Right atrium auricular region (tissue), 2 donors: ENCODE measurements around the gene CALM3. TPM values are rescaled to one million over a fixed set of nuclear protein-coding genes. Genes with fewer than 3 reads are reported as not detected.
A peak's percentile ranks its signal among the peaks of the same experiment; 100 is the strongest.
"Not testable (repeated sequence)": the region's sequence is repeated elsewhere in the genome, so short reads cannot be mapped to it uniquely, and the experiment has no call there.

Experiments
- DNase-seq: peaks from one replicate; pipeline ENCODE4 v3.0.0-alpha.2; 2019; ENCODE audit warnings: low spot score
- H3K27ac ChIP-seq, 2 donors: fragments of 200-600 bp; sonication (generic); 1 replicate in 1 of 2; 2 replicates in 1 of 2; pipeline ENCODE4 v1.5.1; 2016 to 2019
- H3K27me3 ChIP-seq, 2 donors: fragments of 200-600 bp; sonication (generic); one replicate each; pipeline versions ENCODE4 v1.5.1 to v1.6.0; 2017 to 2019
- H3K36me3 ChIP-seq: fragments of 200-600 bp; sonication (generic); one replicate; pipeline ENCODE4 v1.5.1; 2016
- H3K4me1 ChIP-seq, 2 donors: fragments of 200-600 bp; sonication (generic); one replicate each; pipeline versions ENCODE4 v1.5.1 to v1.6.0; 2017 to 2019
- H3K4me3 ChIP-seq, 2 donors: fragments of 200-600 bp; sonication (generic); 1 replicate in 1 of 2; 2 replicates in 1 of 2; pipeline ENCODE4 v1.5.1; 2017 to 2019; ENCODE audit warnings: mild to moderate bottlenecking in 1 of 2, moderate library complexity in 1 of 2
- H3K9me3 ChIP-seq, 2 donors: fragments of 200-600 bp; sonication (generic); one replicate each; pipeline ENCODE4 v1.5.1; 2019
- total RNA-seq, 2 donors: library from RNA; depleted of rRNA; stranded (reverse); fragments of >200 nt; gene quantifications; one replicate each; pipeline ENCODE4 v1.1.0, GENCODE V29; 2016
- TF ChIP-seq, protein P1 (sequence below), 2 donors: fragments of 200-600 bp; sonication (generic); IDR thresholded peaks; one replicate each; pipeline ENCODE4 v1.5.1; 2019; ENCODE audit warnings: antibody characterized with exemption in 2 of 2

CALM3 gene
- total RNA-seq, 2 donors from 2014 or later: 210 to 296 TPM

DNA sequence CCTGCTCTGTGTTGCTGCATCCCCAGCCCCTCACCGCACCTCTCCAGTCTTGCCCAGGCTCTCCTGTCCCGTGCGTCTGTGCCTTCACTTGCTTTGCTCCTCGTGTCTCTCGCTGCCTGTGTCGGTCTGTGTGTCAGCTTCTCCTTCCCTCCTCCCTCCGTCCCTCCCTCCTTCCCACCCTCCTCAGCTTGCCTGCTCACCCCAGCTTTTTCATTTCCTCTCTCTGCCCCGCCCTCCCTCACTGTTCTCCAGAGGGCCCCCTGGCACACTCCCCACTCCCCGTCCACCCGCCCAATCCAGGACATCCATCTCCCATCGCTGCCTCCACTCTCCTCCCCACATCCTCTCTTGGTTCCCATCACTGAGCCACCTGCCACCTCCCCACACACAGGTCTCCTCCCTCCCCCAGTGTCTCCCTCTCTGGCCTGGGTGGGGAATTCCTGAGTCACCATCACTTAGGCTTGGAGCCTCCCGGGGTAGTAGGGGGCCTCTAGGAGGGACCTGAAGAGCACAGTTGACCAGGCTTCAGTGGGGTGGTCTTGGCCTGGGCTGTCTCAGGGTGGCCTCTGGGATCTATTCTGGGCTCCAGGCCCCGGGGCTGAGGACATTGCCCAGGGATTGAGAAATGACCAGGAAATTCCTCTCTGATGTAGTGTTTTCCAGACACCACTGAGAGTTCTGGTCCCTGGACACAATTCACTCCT, 24.0 kb downstream of the CALM3 start, which contains the start of gene PTGIR:
PTGIR (minus strand) TSS at position 132 of the 704 bp plus-strand sequence. CDS start 864 bp downstream, outside the sequence.
- H3K27ac ChIP-seq: peak within 1 kb of the TSS; percentile 72 to 83
- TF ChIP-seq, protein P1, sequence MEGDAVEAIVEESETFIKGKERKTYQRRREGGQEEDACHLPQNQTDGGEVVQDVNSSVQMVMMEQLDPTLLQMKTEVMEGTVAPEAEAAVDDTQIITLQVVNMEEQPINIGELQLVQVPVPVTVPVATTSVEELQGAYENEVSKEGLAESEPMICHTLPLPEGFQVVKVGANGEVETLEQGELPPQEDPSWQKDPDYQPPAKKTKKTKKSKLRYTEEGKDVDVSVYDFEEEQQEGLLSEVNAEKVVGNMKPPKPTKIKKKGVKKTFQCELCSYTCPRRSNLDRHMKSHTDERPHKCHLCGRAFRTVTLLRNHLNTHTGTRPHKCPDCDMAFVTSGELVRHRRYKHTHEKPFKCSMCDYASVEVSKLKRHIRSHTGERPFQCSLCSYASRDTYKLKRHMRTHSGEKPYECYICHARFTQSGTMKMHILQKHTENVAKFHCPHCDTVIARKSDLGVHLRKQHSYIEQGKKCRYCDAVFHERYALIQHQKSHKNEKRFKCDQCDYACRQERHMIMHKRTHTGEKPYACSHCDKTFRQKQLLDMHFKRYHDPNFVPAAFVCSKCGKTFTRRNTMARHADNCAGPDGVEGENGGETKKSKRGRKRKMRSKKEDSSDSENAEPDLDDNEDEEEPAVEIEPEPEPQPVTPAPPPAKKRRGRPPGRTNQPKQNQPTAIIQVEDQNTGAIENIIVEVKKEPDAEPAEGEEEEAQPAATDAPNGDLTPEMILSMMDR (IDR thresholded peaks at IDR 0.05): no peak
- H3K27me3 ChIP-seq: no peaks in the 10 kb centered on the region
- peaks cover 0 to 70% of the 10 kb centered on the region in 2 donors for H3K4me1 ChIP-seq
- peak within 1 kb of the TSS; percentile 33 to 38 for H3K4me3 ChIP-seq
- no peaks in the 10 kb centered on the region for H3K36me3 ChIP-seq
- DNase-seq: peak; percentile 92
- no peaks in the 10 kb centered on the region for H3K9me3 ChIP-seq

DNA sequence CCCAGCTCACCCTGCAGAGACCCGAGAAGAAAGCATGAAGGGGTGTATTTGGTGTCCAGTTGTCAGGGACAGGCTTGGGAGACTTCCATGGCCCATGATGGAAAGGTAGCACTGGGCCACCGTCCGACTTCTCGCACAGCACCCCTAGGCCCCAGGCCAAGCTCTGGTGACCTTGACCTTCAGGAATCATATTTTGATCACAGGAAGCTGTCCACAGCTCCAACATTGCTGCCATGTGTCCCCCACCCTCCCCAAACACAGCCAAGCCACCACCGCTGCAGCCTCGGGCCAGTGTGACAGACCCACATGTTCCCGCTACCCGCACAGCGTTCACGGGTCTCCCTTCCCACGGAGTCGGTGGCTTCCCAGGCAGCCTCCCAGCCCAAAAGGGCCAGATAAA, 24.6 kb downstream of the CALM3 start:
- H3K27ac ChIP-seq: peak overlapping the region; percentile 72 to 83
- DNase-seq: no peak
- no peaks in the 10 kb centered on the region for H3K9me3 ChIP-seq
- TF ChIP-seq, protein P1 (IDR thresholded peaks at IDR 0.05): no peak
- H3K27me3 ChIP-seq: no peaks in the 10 kb centered on the region
- H3K36me3 ChIP-seq: no peaks in the 10 kb centered on the region
- peaks cover 0 to 68% of the 10 kb centered on the region in 2 donors for H3K4me1 ChIP-seq
- no peak overlapping the region for H3K4me3 ChIP-seq

DNA sequence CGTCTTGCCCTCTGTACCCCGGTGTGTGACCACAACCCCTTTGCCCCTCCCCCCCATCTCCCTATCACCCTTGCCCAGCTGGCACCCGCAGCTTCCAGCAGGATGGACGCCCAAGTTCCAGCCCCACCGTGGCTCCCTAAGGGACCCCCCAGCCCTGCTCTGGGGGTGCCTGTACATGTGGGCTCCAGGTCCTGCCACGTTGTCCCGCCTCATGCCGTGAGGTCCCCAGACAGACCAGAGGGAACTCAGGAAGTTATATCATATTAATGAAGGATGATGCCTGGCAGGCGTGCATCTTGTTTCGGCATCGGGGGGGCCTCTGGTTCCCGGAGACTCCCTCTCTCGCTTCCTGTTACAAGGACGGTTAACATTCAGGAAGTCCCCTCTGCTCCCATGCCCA, 25.3 kb downstream of the CALM3 start:
- H3K27ac ChIP-seq: peak overlapping the region; percentile 72 to 83
- H3K4me3 ChIP-seq: no peak overlapping the region
- peaks cover 0 to 68% of the 10 kb centered on the region in 2 donors for H3K4me1 ChIP-seq
- no peaks in the 10 kb centered on the region for H3K9me3 ChIP-seq
- H3K36me3 ChIP-seq: no peaks in the 10 kb centered on the region
- no peaks in the 10 kb centered on the region for H3K27me3 ChIP-seq
- TF ChIP-seq, protein P1 (IDR thresholded peaks at IDR 0.05): no peak
- no peak for DNase-seq

DNA sequence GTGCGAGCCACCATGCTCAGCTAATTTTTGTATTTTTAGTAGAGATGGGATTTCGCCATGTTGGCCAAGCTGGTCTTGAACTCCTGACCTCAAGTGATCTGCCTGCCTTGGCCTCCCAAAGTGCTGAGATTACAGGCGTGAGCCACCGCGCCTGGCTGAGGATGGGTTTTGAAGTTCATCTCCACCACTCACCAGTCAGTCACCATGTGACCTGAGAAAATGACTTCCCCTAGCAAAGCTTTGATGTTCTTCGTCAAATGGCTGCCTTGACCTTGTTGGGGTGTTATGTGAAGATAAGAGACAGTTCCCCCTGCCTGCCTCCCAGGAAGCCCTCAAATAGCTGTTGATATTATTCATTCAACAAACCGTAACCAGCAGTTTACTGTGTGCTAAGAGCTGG, 27.8 kb downstream of the CALM3 start:
- not testable (repeated sequence) for H3K27me3 ChIP-seq, DNase-seq, H3K4me3 ChIP-seq, H3K9me3 ChIP-seq, H3K36me3 ChIP-seq
- Histone ChIP-seq H3K4me1 (peaks cover 0 to 58% of the 10 kb centered on the region in 2 donors), H3K27ac (peak overlapping the region in 1 of 2 donors; percentile 24)

DNA sequence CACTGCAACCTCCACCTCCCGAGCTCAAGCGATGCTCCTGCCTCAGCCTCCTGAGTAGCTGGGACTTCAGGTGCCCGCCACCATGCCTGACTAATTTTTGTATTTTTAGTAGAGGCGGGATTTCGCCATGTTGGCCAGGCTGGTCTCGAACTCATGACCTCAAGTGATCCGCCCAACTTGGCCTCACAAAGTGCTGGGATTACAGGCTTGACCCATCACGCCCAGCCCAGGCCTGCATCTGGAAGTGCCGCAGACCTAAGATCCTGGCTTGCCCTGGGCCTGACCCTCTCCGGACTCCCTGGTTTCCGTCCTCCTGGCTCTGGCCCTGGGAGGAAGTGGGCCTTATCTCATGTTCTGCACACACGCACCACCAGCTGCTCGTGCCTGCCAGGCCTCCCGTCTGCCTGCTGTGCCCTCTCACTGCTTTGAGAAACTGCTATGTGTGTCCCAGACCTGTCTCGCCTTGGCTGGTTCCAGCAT, 28.5 kb downstream of the CALM3 start:
- TF ChIP-seq, protein P1 (IDR thresholded peaks at IDR 0.05): no peak
- Histone ChIP-seq H3K9me3 (no peaks in the 10 kb centered on the region), H3K4me3 (no peak overlapping the region), H3K27ac (peak overlapping the region in 1 of 2 donors; percentile 24), H3K36me3 (no peaks in the 10 kb centered on the region), H3K4me1 (peaks cover 0 to 58% of the 10 kb centered on the region in 2 donors), H3K27me3 (no peaks in the 10 kb centered on the region)
- DNase-seq: no peak

DNA sequence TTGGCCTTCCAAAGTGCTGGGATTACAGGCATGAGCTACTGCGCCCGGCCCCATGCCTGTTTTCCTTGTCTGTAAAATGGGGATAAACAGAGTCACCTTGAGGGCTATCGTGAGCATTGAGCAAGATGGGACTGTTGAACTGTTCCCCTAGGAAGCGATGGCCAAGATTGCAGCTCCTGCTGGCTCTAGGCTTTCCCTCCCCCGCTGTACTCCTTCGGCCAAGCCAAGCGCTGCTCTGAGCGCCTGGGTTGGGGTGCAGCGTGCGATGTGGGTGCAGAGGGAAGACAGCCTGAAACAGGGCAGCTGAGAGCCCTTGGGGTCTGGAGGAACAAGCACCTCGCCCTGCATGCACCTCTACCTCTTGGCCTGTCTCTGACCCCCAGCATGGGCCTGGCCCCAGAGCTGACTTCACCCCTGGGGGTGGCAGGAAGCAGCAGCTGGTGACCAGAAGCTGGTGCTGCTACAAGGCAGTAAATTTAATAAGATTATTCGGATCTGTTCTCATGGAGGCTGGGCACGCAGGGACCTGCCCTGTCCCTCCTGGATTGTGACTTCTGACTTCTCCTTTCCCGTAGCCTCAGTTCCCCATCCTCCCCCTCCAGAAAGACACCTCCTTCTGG, 29.6 kb downstream of the CALM3 start:
- Histone ChIP-seq H3K27ac (no peak overlapping the region), H3K4me3 (no peak overlapping the region), H3K36me3 (no peaks in the 10 kb centered on the region), H3K9me3 (no peaks in the 10 kb centered on the region), H3K4me1 (peaks cover 0 to 54% of the 10 kb centered on the region in 2 donors), H3K27me3 (no peaks in the 10 kb centered on the region)
- DNase-seq: no peak
- TF ChIP-seq, protein P1 (IDR thresholded peaks at IDR 0.05): no peak
